IMR-90 (cell line): ENCODE measurements around the gene COL23A1. TPM values are rescaled to one million over a fixed set of nuclear protein-coding genes. Genes with fewer than 3 reads are reported as not detected.

Experiments used
- ATAC-seq: fragments of 200-7000 bp; cut with Tn5 transposase; 2 replicates; pipeline ENCODE4 v1.9.1; 2020; ENCODE audit warnings: low read depth, mild to moderate bottlenecking, moderate library complexity
- BruUV-seq: library from RNA; stranded (reverse); fragments of 400-500 nt; replicated peaks from 2 replicates; lab custom pipeline; 2021; lab: Mats Ljungman, UMichigan
- CTCF ChIA-PET: fragments of 300-600 bp; formaldehyde crosslinking; extraction: SDS; loops from one replicate; lab custom pipeline; 2021; ENCODE audit warnings: antibody characterized with exemption; lab: Yijun Ruan, JAX
- POLR2A ChIA-PET: fragments of 300-600 bp; sonication (Branson Sonifier 250); formaldehyde crosslinking; loops from one replicate; lab custom pipeline; 2022; ENCODE audit warnings: antibody characterized with exemption; ENCODE audit not compliant: unreplicated experiment; lab: Charles Lee
- DNase-seq: peaks from one replicate; pipeline ENCODE4 v3.0.0; 2013
- H2AFZ ChIP-seq: replicated peaks from 2 replicates; pipeline ENCODE3; 2013; ENCODE audit warnings: low read length, mild to moderate bottlenecking; ENCODE audit not compliant: poor library complexity
- H2AK5ac ChIP-seq: 2 replicates; pipeline ENCODE4 v1.6.1; 2013; ENCODE audit warnings: low read depth, low read length, inconsistent platforms
- H2AK9ac ChIP-seq: replicated peaks from 2 replicates; pipeline ENCODE3; 2013; ENCODE audit warnings: mild to moderate bottlenecking, low read depth, low read length, moderate library complexity; ENCODE audit not compliant: poor library complexity
- H2BK120ac ChIP-seq: 2 replicates; pipeline ENCODE4 v1.6.1; 2013; ENCODE audit warnings: low read depth, low read length, inconsistent platforms
- H2BK15ac ChIP-seq: 3 replicates; pipeline ENCODE4 v1.6.1; 2013; ENCODE audit warnings: low read depth, low read length, inconsistent platforms
- H2BK20ac ChIP-seq: 2 replicates; pipeline ENCODE4 v1.6.1; 2013; ENCODE audit warnings: low read depth, mild to moderate bottlenecking, inconsistent platforms, low read length, moderate library complexity
- H2BK5ac ChIP-seq: 2 replicates; pipeline ENCODE4 v1.6.1; 2013; ENCODE audit warnings: mild to moderate bottlenecking, low read depth, low read length, inconsistent platforms; ENCODE audit not compliant: poor library complexity, severe bottlenecking
- H3K14ac ChIP-seq: replicated peaks from 2 replicates; pipeline ENCODE4 v1.6.1; 2013; ENCODE audit warnings: low read depth, low read length, inconsistent platforms
- H3K18ac ChIP-seq: 2 replicates; pipeline ENCODE4 v1.6.1; 2013; ENCODE audit warnings: low read depth, low read length, control low read depth
- H3K23ac ChIP-seq: 2 replicates; pipeline ENCODE4 v1.6.1; 2013; ENCODE audit warnings: low read depth, low read length, inconsistent platforms
- H3K27ac ChIP-seq: 2 replicates; pipeline ENCODE4 v1.5.1; 2013; ENCODE audit warnings: mild to moderate bottlenecking, control low read depth, low read length; ENCODE audit not compliant: insufficient read depth
- H3K27me3 ChIP-seq: 2 replicates; pipeline ENCODE4 v1.6.1; 2013; ENCODE audit warnings: low read length; ENCODE audit not compliant: control insufficient read depth, insufficient read depth
- H3K36me3 ChIP-seq: 2 replicates; pipeline ENCODE4 v1.6.1; 2013; ENCODE audit warnings: low read length, mixed read lengths; ENCODE audit not compliant: control insufficient read depth, insufficient read depth
- H3K4ac ChIP-seq: 2 replicates; pipeline ENCODE4 v1.6.1; 2013; ENCODE audit warnings: low read depth, low read length, inconsistent platforms
- H3K4me1 ChIP-seq: 2 replicates; pipeline ENCODE4 v1.6.1; 2013; ENCODE audit warnings: low read length, mixed read lengths; ENCODE audit not compliant: control insufficient read depth, insufficient read depth
- H3K4me2 ChIP-seq: 2 replicates; pipeline ENCODE4 v1.6.1; 2013; ENCODE audit warnings: low read depth, mild to moderate bottlenecking, control low read depth, low read length, moderate library complexity
- H3K4me3 ChIP-seq: 2 replicates; pipeline ENCODE4 v1.5.1; 2013; ENCODE audit warnings: low read depth, mild to moderate bottlenecking, control low read depth, low read length, moderate library complexity; ENCODE audit not compliant: insufficient read depth
- H3K56ac ChIP-seq: 2 replicates; pipeline ENCODE4 v1.6.1; 2013; ENCODE audit warnings: low read length, inconsistent platforms; ENCODE audit not compliant: insufficient read depth; ENCODE audit errors: extremely low read depth
- H3K79me1 ChIP-seq, 2 experiments: 2 replicates each; pipeline ENCODE4 v1.6.1; 2013; ENCODE audit warnings: low read length in 2 of 2, inconsistent platforms in 1 of 2, low read depth in 1 of 2
- H3K9ac ChIP-seq: 2 replicates; pipeline ENCODE4 v1.6.1; 2013; ENCODE audit warnings: low read depth, low read length, control low read depth
- H3K9me1 ChIP-seq: 2 replicates; pipeline ENCODE4 v1.6.1; 2013; ENCODE audit warnings: low read length, inconsistent platforms; ENCODE audit not compliant: insufficient read depth
- H3K9me3 ChIP-seq: 2 replicates; pipeline ENCODE4 v1.6.1; 2013; ENCODE audit warnings: low read length; ENCODE audit not compliant: control insufficient read depth, insufficient read depth
- H4K20me1 ChIP-seq: 2 replicates; pipeline ENCODE4 v1.6.1; 2013; ENCODE audit warnings: low read length, inconsistent platforms; ENCODE audit not compliant: insufficient read depth
- H4K5ac ChIP-seq: 2 replicates; pipeline ENCODE4 v1.6.1; 2013; ENCODE audit warnings: mild to moderate bottlenecking, low read depth, low read length, control low read depth
- H4K8ac ChIP-seq, 2 experiments: 2 replicates each; pipeline ENCODE4 v1.6.1; 2013; ENCODE audit warnings: low read depth in 2 of 2, low read length in 2 of 2, control low read depth in 1 of 2, inconsistent platforms in 1 of 2
- H4K91ac ChIP-seq: 2 replicates; pipeline ENCODE4 v1.6.1; 2013; ENCODE audit warnings: low read depth, low read length, inconsistent platforms; ENCODE audit not compliant: insufficient read depth
- CTCF ChIP-seq: conservative IDR thresholded peaks from 2 replicates; pipeline ENCODE4 v1.5.1; 2012; ENCODE audit warnings: mild to moderate bottlenecking, low read depth, low read length, improper control_type of control experiment
- ELK1 ChIP-seq: fragments of 150-350 bp; IDR thresholded peaks from 2 replicates; pipeline ENCODE4 v1.6.1; 2016; ENCODE audit warnings: low read depth, mild to moderate bottlenecking, low read length, moderate library complexity, borderline replicate concordance
- FOS ChIP-seq: fragments of 150-350 bp; IDR thresholded peaks from 2 replicates; pipeline ENCODE4 v1.6.1; 2016; ENCODE audit warnings: low read depth, low read length
- MXI1 ChIP-seq: IDR thresholded peaks from 2 replicates; pipeline ENCODE4 v1.6.1; 2012; ENCODE audit warnings: low read depth, mild to moderate bottlenecking, low read length, moderate library complexity, borderline replicate concordance
- NFE2L2 ChIP-seq: fragments of 150-350 bp; IDR thresholded peaks from 2 replicates; pipeline ENCODE4 v1.6.1; 2016; ENCODE audit warnings: low read depth, mild to moderate bottlenecking, low read length
- RCOR1 ChIP-seq: IDR thresholded peaks from 2 replicates; pipeline ENCODE4 v1.6.1; 2012; ENCODE audit warnings: mild to moderate bottlenecking, low read length, improper control_type of control experiment; ENCODE audit not compliant: insufficient replicate concordance
- RFX5 ChIP-seq: IDR thresholded peaks from 2 replicates; pipeline ENCODE4 v1.8.0; 2012; ENCODE audit warnings: low read depth, mild to moderate bottlenecking, low read length, moderate library complexity
- SMC3 ChIP-seq: fragments of 150-350 bp; IDR thresholded peaks from 2 replicates; pipeline ENCODE4 v1.6.1; 2016; ENCODE audit warnings: low read depth, mild to moderate bottlenecking, antibody characterized with exemption, low read length, moderate library complexity
- USF2 ChIP-seq: fragments of 150-350 bp; IDR thresholded peaks from 2 replicates; pipeline ENCODE4 v1.6.1; 2017; ENCODE audit warnings: mild to moderate bottlenecking, antibody characterized with exemption, low read length, low read depth
- WGBS, 2 experiments: methylation state at CpG; one replicate each; pipeline versions ENCODE4 v1.1.5 to v1.1.7; 2013; ENCODE audit warnings: missing lambda C conversion rate in 2 of 2; ENCODE audit not compliant: insufficient read length in 1 of 2; ENCODE audit errors: extremely low coverage in 2 of 2; 5-methylcytosine and 5-hydroxymethylcytosine counted together
- dilution Hi-C: fragments of 300-500 bp; cut with HindIII; formaldehyde crosslinking; loops from one replicate; pipeline ENCODE4 v1.14.3; 2018; ENCODE audit warnings: low sequenced_read_pairs; ENCODE audit not compliant: unreplicated experiment
- in situ Hi-C: fragments of 300-500 bp; cut with MboI; formaldehyde crosslinking; loops from 3 replicates; pipeline ENCODE4 v1.14.3; 2019; ENCODE audit warnings: low sequenced_read_pairs, inconsistent platforms, mixed read lengths
- intact Hi-C: fragments of 100-400 bp; cut with micrococcal nuclease; formaldehyde crosslinking; loops from 2 replicates; pipeline ENCODE4 v1.10.0; 2022
- polyA plus RNA-seq, 3 experiments: library from polyadenylated mRNA; depleted of rRNA; stranded (reverse); fragments of >200 nt; gene quantifications; 2 replicates each; pipeline ENCODE4 v1.2.3, GENCODE V29; 2012; ENCODE audit warnings: low replicate concordance in 1 of 3
- total RNA-seq: library from RNA; depleted of rRNA; stranded (reverse); fragments of >200 nt; gene quantifications from 2 replicates; pipeline ENCODE4 v1.2.3, GENCODE V29; 2012

The COL23A1 gene
- total and polyA plus RNA-seq, 2 of the 4 experiments (the other 2 are of a cell fraction), result not detected

GRCh38 chr5:178201221-178201926 is 388.8 kb downstream of the COL23A1 start:
- H3K27ac ChIP-seq, result no peak overlapping the region
- no peak overlapping the region for H3K56ac ChIP-seq
- peaks cover 12% of the 10 kb centered on the region for H4K20me1 ChIP-seq
- intact Hi-C loops (no loop called here), dilution Hi-C loops (no loop called here), in situ Hi-C loops (no loop called here)
- peaks cover under 1% of the 10 kb centered on the region; the same call in 1 of the 2 replicates for H3K27me3 ChIP-seq
- no peak overlapping the region for H2AK5ac ChIP-seq
- POLR2A ChIA-PET, result no interaction called here
- DNase-seq (peak; percentile 57), ATAC-seq (no peak)
- no peaks in the 10 kb centered on the region for H3K9me3 ChIP-seq
- H3K4me1 ChIP-seq, result peaks cover 7% of the 10 kb centered on the region
- no peak overlapping the region for H4K8ac ChIP-seq
- H2BK120ac ChIP-seq, result no peak overlapping the region
- H2AFZ ChIP-seq, result peak overlapping the region; percentile 67
- no peak overlapping the region for H3K4me3 ChIP-seq
- H2BK15ac ChIP-seq, result no peak overlapping the region
- H3K4ac ChIP-seq, result no peak overlapping the region
- no TSS peak for BruUV-seq
- no peak overlapping the region for H3K9ac ChIP-seq
- WGBS, 2 experiments, result 80% methylated on average over 3 of the region's 14 CpGs; no CpG with 5 or more reads in 1 of the 2 experiments
- H2AK9ac ChIP-seq, result peak overlapping the region; percentile 5
- H3K79me1 ChIP-seq, result peaks cover 0 to 17% of the 10 kb centered on the region in 2 experiments; a peak in 2 of 4 replicates
- CTCF ChIA-PET, result no interaction called here
- no peak overlapping the region for H3K14ac ChIP-seq
- peaks cover 5% of the 10 kb centered on the region for H3K36me3 ChIP-seq
- H2BK20ac ChIP-seq, result no peak overlapping the region
- TF ChIP-seq NFE2L2, result no peak
- TF ChIP-seq SMC3, result no peak
- no peak for TF ChIP-seq USF2
- no peak for TF ChIP-seq MXI1
- no peak for TF ChIP-seq RCOR1
- TF ChIP-seq ELK1, result no peak
- TF ChIP-seq RFX5, result no peak
- TF ChIP-seq CTCF, result no peak
- no peak for TF ChIP-seq FOS
- no peak overlapping the region for H3K23ac ChIP-seq
- H3K4me2 ChIP-seq, result no peak overlapping the region; the same call in 1 of the 2 replicates
- H3K18ac ChIP-seq, result no peak overlapping the region
- no peak overlapping the region for H4K91ac ChIP-seq
- no peak overlapping the region for H2BK5ac ChIP-seq
- H3K9me1 ChIP-seq, result peaks cover 6% of the 10 kb centered on the region; the same call in 1 of the 2 replicates
- H4K5ac ChIP-seq, result no peak overlapping the region
